Skeletal muscle tissue (tissue), 4 donors: ENCODE measurements around the gene SYNJ1. TPM values are rescaled to one million over a fixed set of nuclear protein-coding genes. Genes with fewer than 3 reads are reported as not detected.
A peak's percentile ranks its signal among the peaks of the same experiment; 100 is the strongest.
"Not testable (repeated sequence)": the region's sequence is repeated elsewhere in the genome, so short reads cannot be mapped to it uniquely, and the experiment has no call there.

ENCODE experiments used
- H3K27ac ChIP-seq: one replicate; pipeline ENCODE4 v1.7.0; 2013; ENCODE audit warnings: mild to moderate bottlenecking, low read depth, low read length, inconsistent platforms
- H3K27me3 ChIP-seq, 3 donors: one replicate each; pipeline ENCODE4 v1.7.0; 2013; ENCODE audit warnings: low read length in 3 of 3; ENCODE audit not compliant: control insufficient read depth in 3 of 3, insufficient read depth in 3 of 3
- H3K36me3 ChIP-seq, 3 donors: one replicate each; pipeline ENCODE4 v1.7.0; 2013; ENCODE audit warnings: low read length in 3 of 3; ENCODE audit not compliant: control insufficient read depth in 3 of 3, insufficient read depth in 3 of 3
- H3K4me1 ChIP-seq, 3 donors: one replicate each; pipeline ENCODE4 v1.7.0; 2013; ENCODE audit warnings: low read length in 3 of 3, mild to moderate bottlenecking in 3 of 3; ENCODE audit not compliant: control insufficient read depth in 3 of 3, insufficient read depth in 3 of 3
- H3K4me3 ChIP-seq, 3 donors: one replicate each; pipeline ENCODE4 v1.7.0; 2013; ENCODE audit warnings: low read length in 3 of 3
- H3K9ac ChIP-seq, 3 donors: one replicate each; pipeline ENCODE4 v1.7.0; 2013; ENCODE audit warnings: low read length in 3 of 3, mild to moderate bottlenecking in 3 of 3, moderate library complexity in 2 of 3, low read depth in 1 of 3
- H3K9me3 ChIP-seq, 3 donors: one replicate each; pipeline ENCODE4 v1.7.0; 2013; ENCODE audit warnings: low read length in 3 of 3; ENCODE audit not compliant: control insufficient read depth in 3 of 3
- total RNA-seq: library from RNA; depleted of rRNA; stranded (reverse); fragments of >200 nt; gene quantifications from one replicate; pipeline ENCODE4 v1.2.3, GENCODE V29; 2014
- donor health status: Osteomylitis.

SYNJ1 gene, protein sequence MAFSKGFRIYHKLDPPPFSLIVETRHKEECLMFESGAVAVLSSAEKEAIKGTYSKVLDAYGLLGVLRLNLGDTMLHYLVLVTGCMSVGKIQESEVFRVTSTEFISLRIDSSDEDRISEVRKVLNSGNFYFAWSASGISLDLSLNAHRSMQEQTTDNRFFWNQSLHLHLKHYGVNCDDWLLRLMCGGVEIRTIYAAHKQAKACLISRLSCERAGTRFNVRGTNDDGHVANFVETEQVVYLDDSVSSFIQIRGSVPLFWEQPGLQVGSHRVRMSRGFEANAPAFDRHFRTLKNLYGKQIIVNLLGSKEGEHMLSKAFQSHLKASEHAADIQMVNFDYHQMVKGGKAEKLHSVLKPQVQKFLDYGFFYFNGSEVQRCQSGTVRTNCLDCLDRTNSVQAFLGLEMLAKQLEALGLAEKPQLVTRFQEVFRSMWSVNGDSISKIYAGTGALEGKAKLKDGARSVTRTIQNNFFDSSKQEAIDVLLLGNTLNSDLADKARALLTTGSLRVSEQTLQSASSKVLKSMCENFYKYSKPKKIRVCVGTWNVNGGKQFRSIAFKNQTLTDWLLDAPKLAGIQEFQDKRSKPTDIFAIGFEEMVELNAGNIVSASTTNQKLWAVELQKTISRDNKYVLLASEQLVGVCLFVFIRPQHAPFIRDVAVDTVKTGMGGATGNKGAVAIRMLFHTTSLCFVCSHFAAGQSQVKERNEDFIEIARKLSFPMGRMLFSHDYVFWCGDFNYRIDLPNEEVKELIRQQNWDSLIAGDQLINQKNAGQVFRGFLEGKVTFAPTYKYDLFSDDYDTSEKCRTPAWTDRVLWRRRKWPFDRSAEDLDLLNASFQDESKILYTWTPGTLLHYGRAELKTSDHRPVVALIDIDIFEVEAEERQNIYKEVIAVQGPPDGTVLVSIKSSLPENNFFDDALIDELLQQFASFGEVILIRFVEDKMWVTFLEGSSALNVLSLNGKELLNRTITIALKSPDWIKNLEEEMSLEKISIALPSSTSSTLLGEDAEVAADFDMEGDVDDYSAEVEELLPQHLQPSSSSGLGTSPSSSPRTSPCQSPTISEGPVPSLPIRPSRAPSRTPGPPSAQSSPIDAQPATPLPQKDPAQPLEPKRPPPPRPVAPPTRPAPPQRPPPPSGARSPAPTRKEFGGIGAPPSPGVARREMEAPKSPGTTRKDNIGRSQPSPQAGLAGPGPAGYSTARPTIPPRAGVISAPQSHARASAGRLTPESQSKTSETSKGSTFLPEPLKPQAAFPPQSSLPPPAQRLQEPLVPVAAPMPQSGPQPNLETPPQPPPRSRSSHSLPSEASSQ (N-terminal part only)
- 4.7 TPM for total RNA-seq

DNA sequence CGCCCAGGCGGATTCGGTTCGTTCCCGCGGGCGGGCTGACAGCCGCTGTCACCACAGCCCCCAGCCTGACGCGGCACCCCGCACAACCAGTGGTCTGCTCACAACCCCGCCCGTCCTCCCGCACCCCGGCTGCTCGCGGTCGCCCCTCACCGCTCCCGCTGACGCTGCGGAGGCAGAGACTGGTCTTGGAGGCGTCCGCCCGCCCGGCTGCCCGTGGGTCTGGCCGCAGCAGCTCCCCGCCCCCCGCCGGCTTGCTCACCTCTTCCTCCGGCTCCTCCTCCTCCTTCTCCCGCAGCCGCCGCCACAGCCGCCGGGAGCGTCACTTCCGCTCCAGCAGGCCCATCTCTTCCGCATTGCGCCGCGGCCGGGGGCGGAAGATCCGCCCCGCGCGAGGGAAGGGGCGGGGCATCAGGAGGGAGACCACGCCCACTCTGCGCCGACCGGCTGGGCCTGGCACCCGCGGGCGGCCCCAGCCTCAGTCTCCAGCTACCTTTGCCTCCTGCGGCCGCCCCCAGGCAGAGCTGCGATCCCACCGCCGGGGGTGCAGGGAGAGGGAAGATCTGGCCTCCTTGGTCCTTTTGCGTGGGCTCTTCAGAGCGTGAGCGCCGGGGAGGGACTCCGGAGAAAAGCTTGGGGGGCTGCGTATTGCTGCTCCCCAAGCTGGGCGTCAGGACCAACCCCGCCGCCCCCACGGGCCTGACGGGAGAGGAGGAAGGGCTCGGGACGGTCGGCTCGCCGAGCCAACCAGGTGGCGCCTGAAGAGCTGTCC lies at the start of gene SYNJ1:
TSS of gene SYNJ1 (minus strand) at position 327 of the 769 bp plus-strand sequence. CDS start 1,118 bp downstream, outside the sequence.
- Histone ChIP-seq H3K27ac (peak within 1 kb of the TSS; percentile 93), H3K9me3 (no peaks in the 10 kb centered on the region), H3K4me1 (peaks cover 11 to 17% (median 12%) of the 10 kb centered on the region in 3 donors), H3K9ac (peak within 1 kb of the TSS; percentile 79 to 93 (median 86)), H3K4me3 (peak within 1 kb of the TSS; percentile 83 to 95 (median 85)), H3K27me3 (no peaks in the 10 kb centered on the region), H3K36me3 (peaks cover 0 to 2% (median 0%) of the 10 kb centered on the region in 3 donors)

DNA sequence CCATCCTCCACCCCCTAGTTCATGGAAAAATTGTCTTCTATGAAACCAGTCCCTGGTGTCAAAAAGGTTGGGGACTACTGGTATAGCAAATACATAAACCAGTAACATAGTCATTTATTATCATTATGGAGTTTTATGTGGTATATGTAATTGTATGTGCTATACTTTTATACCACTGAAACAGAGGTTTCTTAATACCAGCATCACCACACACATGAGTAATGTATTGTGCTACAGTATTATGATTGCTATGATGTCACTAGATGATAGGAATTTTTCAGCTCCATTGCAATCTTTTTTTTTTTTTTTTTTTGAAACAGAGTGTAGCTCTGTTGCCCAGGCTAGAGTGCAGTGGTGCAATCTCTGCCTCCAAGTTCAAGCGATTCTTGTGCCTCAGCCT lies 49.5 kb upstream of the SYNJ1 start:
- peaks cover 6 to 7% (median 6%) of the 10 kb centered on the region in 3 donors for H3K4me1 ChIP-seq
- H3K4me3 ChIP-seq = no peak overlapping the region
- no peak overlapping the region for H3K9ac ChIP-seq
- H3K36me3 ChIP-seq = no peaks in the 10 kb centered on the region
- H3K9me3 ChIP-seq = no peaks in the 10 kb centered on the region
- no peak overlapping the region for H3K27ac ChIP-seq
- H3K27me3 ChIP-seq = no peaks in the 10 kb centered on the region

DNA sequence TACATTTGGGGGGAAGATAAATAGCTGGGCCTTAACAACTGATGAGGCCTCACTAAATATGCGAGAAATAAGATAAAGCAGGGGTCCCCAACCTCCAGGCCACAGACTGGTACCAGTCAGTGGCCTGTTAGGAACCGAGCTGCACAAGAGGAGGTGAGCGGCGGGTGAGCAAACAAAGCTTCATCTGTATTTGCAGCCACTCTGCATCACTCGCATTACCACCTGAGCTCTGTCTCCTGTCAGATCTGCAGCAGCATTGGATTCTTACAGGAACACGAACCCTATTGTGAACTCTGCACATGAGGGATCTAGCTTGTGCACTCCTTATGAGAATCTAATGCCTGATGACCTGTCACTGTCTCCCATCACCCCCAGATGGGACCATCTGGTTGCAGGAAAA lies 48.9 kb upstream of the SYNJ1 start:
- no peaks in the 10 kb centered on the region for H3K9me3 ChIP-seq
- H3K27ac ChIP-seq = no peak overlapping the region
- peaks cover 6 to 7% (median 6%) of the 10 kb centered on the region in 3 donors for H3K4me1 ChIP-seq
- no peak overlapping the region for H3K9ac ChIP-seq
- H3K36me3 ChIP-seq = no peaks in the 10 kb centered on the region
- no peak overlapping the region for H3K4me3 ChIP-seq
- no peaks in the 10 kb centered on the region for H3K27me3 ChIP-seq

DNA sequence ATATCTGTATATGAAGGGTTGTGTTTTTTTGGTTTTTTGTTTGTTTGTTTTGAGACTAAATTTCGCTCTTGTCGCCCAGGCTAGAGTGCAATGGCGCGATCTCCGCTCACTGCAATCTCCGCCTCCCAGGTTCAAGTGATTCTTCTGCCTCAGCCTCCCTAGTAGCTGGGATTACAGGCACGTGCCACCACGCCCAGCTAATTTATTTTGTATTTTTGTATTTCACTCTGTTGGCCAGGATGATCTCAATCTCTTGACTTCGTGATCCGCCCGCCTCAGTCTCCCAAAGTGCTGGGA lies 45.2 kb upstream of the SYNJ1 start:
- H3K9me3 ChIP-seq, H3K27ac ChIP-seq, H3K27me3 ChIP-seq, H3K9ac ChIP-seq, H3K36me3 ChIP-seq: not testable (repeated sequence)
- Histone ChIP-seq H3K4me1 (peaks cover 25 to 29% (median 25%) of the 10 kb centered on the region in 3 donors), H3K4me3 (peak overlapping the region in 2 of 3 donors; percentile 73 to 88)

DNA sequence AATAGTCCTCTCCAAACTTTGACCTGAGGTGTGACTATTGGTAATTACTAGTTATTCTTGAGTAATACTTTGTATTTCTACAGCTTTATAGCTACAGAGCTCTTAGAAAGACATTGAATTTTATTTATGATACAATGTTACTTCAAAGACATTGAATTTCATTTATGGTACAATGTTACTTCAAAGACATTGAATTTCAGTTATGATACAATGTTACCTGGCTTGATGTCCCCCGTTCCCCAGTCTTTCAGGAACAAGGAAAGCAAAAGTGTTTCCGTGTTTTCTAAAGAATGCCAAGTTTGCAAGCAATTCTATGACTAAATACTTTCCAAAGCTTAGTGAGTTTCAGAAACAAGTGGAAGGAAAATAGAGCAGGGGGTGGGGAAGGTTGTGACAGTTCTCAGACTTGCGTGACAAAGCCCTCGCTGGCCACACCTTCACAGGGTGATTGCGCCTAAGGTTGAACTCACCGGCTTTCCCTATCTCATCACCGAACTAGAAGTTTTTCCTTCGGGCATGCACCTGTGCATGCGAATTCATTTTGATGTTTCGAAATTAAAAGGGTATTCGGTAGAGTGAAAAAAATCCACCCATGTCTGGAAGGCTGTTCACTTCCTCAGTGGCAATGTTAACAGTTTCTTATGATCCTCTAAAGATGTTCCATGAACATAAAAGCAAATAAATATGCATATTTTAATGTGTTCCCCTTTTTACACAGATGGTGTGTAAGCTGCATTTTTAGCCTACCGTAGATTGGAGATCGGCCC lies 44.7 kb upstream of the SYNJ1 start:
- peak overlapping the region; percentile 72 to 88 (median 74) for H3K9ac ChIP-seq
- peak overlapping the region; percentile 85 for H3K27ac ChIP-seq

DNA sequence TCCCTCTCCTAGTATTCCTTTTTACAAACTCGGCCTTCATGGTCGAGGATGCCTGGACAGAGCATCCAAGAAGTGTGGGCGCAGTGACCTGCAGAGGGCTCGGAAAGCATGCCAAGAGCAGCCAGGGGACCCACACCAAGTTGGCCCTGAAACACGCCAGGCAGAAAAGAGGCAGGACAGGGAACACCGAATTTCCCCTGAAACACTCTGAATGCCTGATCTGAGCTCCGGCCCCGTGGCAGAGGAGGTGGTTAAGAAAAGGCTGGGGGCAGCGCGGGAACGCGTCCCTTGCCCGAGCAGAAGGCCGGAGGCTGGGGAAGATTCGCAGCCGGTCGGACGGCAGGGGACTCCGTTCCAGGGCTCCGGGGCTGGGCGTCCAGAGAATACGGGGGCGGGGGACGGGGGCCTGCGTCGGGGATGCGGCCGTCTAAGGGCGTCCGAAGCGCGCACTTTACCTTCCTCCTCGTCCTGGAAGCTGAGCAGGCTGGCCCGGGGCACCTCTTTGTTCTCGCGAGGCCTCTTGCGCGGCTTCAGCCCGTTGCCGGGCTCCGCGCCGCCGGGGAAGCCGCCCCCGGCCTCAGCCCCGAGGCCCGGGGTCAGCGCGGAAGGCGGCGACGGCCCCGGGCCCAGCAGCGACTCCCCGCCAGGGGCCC lies 43.2 kb upstream of the SYNJ1 start:
- H3K9me3 ChIP-seq = no peaks in the 10 kb centered on the region
- H3K27me3 ChIP-seq = no peaks in the 10 kb centered on the region
- peaks cover 2 to 4% (median 4%) of the 10 kb centered on the region in 3 donors for H3K36me3 ChIP-seq
- H3K27ac ChIP-seq = peak overlapping the region; percentile 81
- peak overlapping the region; percentile 83 to 92 (median 85) for H3K9ac ChIP-seq
- peak overlapping the region; percentile 86 to 92 (median 92) for H3K4me3 ChIP-seq
- peaks cover 25 to 30% (median 26%) of the 10 kb centered on the region in 3 donors for H3K4me1 ChIP-seq

More for the DNA sequence above, 44.7 kb upstream of the SYNJ1 start:
- Histone ChIP-seq H3K4me1 (peaks cover 25 to 30% (median 26%) of the 10 kb centered on the region in 3 donors), H3K27me3 (no peaks in the 10 kb centered on the region), H3K36me3 (no peaks in the 10 kb centered on the region), H3K4me3 (peak overlapping the region; percentile 72 to 88 (median 73)), H3K9me3 (no peaks in the 10 kb centered on the region)

DNA sequence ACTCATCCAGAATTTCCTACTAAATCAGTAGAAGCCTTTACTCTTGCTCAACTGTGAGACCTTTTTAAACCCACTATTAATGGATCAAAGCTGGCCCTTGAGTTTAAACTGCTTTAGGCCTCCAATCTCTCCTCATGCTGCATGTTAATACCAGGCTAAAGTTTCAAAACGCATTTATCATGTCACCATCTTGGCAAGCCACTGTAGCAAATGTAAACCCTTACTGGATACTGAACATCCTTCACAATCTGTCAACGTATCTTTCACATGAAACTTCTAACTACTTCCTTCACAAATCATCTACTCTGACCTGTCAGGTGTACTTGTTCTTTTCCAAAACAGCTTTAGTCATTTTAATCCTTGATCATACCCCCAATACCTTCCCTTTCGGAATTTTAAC lies 40.7 kb upstream of the SYNJ1 start:
- Histone ChIP-seq H3K27me3 (no peaks in the 10 kb centered on the region), H3K36me3 (peaks cover 2 to 4% (median 4%) of the 10 kb centered on the region in 3 donors), H3K9ac (no peak overlapping the region), H3K4me1 (peaks cover 25 to 30% (median 26%) of the 10 kb centered on the region in 3 donors), H3K27ac (no peak overlapping the region), H3K9me3 (no peaks in the 10 kb centered on the region), H3K4me3 (no peak overlapping the region)

DNA sequence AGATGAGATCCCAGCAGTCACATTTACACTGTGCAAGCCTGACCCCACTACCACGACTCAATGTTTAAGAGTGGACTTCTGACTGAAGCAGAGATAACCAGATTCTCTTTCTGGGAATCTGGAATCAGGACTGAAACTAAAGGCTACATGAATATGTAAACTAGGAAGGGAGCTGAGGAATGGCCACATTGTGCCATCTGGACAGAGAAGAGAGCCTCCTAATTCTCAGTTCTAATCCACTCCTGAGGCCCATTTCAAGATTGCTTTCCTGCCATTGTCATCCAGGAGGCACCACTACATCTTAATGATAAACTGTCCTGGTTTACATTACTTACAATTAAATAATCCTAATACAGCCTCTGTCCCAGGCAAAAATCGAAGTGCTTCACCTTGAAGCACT lies 37.2 kb upstream of the SYNJ1 start:
- Histone ChIP-seq H3K27me3 (no peaks in the 10 kb centered on the region), H3K4me3 (no peak overlapping the region), H3K27ac (no peak overlapping the region), H3K9ac (peak overlapping the region in 1 of 3 donors; percentile 7), H3K36me3 (peaks cover 16 to 28% (median 27%) of the 10 kb centered on the region in 3 donors), H3K4me1 (peaks cover 12 to 17% (median 12%) of the 10 kb centered on the region in 3 donors), H3K9me3 (no peaks in the 10 kb centered on the region)
